NCI-H446 (cell line): ENCODE measurements around the gene RPS29.
A peak's percentile ranks its signal among the peaks of the same experiment; 100 is the strongest.
"Not testable (repeated sequence)": the region's sequence is repeated elsewhere in the genome, so short reads cannot be mapped to it uniquely, and the experiment has no call there.

ENCODE experiments used
- DNase-seq, 2 experiments: peaks; one replicate each; lab custom pipeline; 2025; lab: John Stamatoyannopoulos, UW

RPS29 gene

DNA sequence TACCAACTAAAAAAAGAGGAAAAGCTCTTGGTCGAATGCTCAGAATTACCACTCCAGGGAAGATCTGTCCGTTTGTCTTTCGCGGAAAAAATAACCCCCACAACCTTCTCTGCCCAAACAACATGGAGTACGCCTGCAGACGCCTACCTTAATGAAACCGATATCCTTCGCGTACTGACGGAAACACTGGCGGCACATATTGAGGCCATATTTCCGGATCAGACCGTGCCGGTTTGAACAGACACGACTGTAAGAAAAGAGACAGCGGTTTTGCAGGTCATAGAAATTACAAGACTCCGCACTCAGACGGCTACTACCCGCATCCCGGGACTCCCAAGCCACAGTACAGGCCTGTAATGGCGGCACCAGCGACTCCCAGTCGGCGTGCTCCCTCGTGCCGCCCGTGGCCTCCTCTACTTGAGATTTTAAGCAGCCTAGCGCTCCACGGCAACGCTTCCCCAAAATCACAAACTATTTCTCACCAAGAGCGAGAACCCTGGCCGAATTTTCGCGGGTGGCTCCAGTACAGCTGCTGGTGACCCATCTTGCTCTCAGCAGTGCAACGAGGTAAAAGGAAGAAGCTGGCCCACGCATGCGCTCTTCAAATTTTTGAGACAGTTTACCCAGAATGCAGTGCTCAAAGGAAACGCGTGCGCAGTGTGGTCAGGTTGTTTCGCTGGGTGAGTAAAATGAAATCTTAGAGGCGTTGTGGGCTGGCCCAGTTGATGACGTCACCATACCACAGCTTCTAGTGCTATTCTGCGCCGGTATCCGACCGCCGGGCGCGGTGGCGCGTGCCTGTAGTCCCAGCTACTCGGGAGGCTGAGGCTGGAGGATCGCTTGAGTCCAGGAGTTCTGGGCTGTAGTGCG is at the start of gene RPS29:
TSS of gene RPS29 (minus strand) at position 578 of the 870 bp plus-strand sequence. CDS start at position 544, 34 bp downstream.
- DNase-seq, result peak; percentile 99

DNA sequence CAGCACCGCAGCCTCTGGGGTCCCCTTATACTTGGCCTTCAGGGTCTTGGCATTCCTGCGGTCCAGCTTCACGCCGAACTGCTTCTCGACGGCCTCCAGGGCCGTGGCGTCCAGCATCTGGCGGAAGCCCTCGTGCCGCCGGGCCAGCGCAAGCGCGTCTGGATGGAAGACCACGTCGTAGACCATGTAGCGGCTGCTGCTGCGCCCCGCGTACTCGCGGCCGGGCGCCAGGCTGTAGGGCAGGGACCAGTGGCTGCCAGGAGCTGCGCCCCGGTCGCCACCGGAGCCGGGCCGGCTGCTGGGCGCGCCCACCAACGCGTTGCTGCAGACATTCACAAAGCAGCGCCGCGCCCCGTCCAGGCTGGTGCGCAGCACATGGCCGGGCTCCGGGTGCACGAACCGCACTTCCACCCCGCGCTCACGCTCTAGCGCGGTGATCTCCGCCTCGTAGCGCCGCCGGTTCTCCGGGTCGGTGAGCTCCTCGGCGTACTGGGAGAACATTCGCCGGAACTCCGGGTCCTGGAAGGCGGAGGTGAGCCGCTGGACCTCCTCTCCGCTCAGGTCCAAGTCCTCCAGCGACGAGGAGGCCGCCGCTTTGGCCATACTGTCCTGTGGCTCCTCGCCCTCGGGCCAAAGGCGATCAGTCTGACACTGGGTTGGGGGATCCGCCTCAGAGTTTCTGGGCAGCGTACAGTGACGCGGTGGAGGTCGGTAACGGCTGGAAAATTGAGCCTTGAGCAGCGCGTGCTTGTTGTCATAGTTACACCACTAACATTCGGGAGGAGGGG is 48.6 kb upstream of the RPS29 start, which contains the start of gene DNAAF2:
TSS of gene DNAAF2 (minus strand) at position 698 of the 788 bp plus-strand sequence. CDS start at position 603, 95 bp downstream.
- DNase-seq, result peak in 1 of 2 experiments; percentile 57

DNA sequence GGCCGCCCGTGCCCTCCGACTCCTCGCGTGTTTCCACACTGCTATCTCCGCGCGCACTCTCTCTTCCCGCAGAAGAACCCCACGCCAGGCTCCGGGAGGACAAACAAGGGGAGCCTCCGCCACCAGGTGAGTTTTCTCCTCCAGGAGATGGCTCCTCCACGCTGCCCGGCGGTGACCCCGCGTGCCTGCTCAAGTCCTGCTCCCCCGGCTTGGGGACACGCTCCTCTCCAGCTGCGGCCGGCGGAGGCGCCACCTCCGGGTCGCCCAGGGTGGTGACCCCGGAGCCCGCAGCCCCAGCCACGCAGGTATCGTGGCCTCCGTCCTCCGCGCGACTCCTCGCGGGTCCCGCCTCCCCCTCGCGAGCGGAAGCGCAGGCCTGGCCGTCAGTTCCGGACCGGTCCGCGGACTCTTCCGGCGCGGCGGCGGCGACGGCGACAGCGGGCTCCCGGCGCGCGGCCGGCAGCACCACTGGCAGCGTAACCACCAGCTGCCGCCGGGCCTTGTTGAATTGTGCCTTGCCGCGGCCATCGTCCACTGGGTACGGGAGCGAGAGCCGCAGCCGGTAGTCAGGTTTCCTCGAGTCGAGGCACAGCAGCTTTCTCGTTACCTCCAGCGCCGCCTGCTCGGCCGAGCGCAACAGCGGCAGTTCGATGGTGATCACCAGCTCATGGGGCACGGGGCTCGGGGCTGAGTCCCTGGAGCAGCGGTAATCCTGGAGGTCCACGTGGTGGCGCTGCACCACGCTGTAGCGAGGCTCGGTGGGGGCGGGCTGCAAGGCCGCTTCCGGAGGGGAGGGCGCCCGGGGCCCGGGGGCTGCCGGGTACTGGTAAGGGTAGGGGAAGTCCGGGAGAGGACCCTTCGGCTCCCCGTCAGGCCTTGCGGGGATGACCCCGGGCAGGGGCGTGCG is 47.7 kb upstream of the RPS29 start:
- peak; percentile 92 to 95 for DNase-seq

DNA sequence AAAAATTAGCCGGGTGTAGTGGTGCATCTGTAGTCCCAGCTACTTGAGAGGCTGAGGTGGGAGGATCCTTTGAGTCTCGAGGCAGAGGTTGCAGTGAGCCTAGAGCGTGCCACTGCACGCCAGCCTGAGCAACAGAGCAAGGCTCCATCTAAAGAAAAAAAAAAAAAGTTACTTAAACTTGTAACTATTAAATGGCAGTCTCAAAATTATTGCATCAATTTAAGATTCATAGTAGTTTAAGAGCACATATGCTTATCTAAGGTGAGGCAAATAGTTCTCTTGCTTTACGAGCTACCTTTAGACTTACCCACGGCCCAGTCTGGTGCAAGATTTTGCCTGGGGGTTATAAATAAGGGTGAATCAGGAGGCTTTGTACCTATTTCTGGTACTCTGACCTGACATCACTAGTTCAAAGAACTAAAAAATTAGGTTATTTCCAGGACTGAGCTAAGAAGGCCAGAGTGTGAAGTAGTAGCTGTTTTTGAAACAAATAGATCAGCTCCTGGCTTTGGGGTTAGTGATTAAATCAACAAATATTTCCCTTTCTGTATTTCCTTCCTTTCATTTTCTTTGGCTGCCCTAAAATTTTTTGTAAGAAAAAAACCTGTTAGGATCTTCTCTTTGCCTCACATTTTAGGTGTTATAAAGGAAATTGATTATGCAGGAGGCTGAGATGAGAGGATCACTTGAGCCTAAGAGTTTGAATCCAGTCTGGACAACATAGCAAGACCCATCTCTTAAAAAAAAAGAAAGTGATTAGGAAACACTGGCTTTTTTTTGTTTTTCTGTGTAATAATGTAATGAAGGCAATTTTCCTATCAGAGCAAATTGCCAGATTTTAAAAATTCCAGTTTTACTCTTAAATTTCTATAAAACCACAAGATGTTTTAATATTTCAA is 38.0 kb upstream of the RPS29 start:
- DNase-seq, result no peak

DNA sequence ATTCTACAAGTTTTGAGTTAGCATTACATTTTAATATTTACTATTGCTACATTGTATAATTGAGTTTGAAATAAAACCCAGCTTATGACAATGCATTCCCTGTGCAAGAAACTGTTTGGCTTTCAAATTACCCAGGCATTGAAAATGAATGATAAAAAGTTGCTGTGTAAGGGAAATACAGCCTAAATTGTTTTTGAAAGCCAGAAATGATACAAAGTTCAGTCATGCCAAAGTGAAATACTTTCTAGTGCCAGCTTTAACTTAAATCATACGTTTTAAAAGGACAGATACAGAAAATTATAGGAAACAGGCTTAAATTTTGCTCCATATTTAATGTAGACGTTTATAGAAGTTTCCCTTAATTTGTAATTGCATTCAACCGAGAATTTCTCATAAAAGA is 37.2 kb upstream of the RPS29 start:
- no peak for DNase-seq

DNA sequence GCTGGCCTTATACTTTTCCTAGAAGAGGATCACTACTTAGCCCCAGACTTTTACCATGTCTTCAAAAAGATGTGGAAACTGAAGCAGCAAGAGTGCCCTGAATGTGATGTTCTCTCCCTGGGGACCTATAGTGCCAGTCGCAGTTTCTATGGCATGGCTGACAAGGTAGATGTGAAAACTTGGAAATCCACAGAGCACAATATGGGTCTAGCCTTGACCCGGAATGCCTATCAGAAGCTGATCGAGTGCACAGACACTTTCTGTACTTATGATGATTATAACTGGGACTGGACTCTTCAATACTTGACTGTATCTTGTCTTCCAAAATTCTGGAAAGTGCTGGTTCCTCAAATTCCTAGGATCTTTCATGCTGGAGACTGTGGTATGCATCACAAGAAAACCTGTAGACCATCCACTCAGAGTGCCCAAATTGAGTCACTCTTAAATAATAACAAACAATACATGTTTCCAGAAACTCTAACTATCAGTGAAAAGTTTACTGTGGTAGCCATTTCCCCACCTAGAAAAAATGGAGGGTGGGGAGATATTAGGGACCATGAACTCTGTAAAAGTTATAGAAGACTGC is 35.9 kb upstream of the RPS29 start:
- DNase-seq, result no peak

DNA sequence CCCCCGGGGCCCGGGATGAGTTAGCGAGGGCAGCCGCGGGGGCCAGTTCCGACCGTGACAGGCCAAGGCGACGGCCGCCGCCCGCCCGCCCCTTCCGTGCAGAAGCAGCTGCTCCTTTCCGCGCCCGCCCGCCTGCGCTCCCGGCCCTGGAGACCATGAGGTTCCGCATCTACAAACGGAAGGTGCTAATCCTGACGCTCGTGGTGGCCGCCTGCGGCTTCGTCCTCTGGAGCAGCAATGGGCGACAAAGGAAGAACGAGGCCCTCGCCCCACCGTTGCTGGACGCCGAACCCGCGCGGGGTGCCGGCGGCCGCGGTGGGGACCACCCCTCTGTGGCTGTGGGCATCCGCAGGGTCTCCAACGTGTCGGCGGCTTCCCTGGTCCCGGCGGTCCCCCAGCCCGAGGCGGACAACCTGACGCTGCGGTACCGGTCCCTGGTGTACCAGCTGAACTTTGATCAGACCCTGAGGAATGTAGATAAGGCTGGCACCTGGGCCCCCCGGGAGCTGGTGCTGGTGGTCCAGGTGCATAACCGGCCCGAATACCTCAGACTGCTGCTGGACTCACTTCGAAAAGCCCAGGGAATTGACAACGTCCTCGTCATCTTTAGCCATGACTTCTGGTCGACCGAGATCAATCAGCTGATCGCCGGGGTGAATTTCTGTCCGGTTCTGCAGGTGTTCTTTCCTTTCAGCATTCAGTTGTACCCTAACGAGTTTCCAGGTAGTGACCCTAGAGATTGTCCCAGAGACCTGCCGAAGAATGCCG is 35.1 kb upstream of the RPS29 start:
- peak in 1 of 2 experiments; percentile 66 for DNase-seq

DNA sequence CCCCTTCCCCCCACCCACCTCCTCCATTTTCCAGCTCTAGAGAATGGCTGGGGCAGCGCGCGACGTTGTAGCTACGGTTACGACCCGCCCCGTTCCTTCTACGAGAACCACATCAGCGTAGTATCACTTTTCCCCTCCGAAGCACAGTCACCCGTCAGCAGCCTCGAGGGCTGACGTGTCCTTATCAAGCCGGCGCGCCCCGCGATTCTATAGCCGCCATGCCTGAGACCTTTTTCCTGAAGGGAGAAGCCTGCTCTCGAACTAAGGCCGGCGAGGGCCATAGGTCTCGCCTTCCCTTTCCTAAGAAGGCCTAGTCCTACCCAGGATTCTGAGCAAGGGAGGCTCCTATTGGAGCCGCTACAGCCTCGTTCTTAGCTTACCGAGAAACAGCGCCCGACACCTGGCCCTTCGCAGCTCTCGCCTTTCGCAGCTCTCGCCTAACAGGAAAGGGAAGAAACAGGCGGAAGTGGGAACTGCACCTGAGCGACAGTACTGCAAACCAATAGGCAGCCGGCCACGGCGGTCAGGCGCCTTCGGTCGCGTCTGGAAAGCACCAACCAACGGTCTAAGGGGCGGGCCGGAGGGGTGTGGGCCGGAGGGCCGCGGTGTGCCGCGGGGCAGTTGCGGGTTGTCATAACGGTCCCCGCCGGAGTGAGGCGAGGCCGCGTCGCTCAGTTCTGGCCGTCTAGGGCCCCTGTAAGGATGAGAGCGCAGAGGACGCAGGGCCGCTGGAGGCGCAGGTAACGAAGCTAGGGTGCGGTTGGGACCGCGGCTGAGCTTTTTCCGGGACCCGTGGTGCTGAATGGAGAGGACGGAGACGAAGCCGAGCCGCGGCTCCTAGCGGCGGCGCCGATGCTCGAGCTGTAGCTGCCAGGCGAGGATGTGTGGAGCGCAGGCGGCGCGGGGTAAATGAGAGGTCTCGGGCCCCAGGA is 34.3 kb upstream of the RPS29 start, which contains the start of the genes MGAT2 and RPL36AL:
TSS of gene MGAT2 (plus strand) at position 618 of the 932 bp plus-strand sequence. CDS start 470 bp downstream, outside the sequence.
TSS of gene RPL36AL (minus strand) at position 445 of the 932 bp plus-strand sequence. CDS start 1,522 bp downstream, outside the sequence.
- DNase-seq, result peak; percentile 91 to 96

DNA sequence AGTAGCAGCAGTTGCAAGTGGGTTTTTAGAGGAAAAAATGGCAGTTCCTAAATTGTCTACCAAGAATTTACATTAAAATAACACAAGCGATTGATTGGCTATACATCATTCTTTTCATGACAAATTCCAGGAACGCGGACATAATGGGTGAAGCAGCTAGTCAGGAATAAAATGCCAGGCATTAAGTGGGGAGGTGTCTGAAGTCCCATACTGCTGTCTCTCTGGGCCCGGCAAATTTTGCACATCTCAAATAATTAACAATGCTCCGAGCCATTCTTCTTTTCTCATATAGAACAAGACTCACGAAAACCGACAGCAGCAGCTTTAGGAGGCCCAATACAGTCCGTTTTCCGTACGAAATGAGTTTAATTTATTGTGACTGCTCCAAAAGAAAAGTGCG is 33.5 kb upstream of the RPS29 start:
- no peak for DNase-seq

DNA sequence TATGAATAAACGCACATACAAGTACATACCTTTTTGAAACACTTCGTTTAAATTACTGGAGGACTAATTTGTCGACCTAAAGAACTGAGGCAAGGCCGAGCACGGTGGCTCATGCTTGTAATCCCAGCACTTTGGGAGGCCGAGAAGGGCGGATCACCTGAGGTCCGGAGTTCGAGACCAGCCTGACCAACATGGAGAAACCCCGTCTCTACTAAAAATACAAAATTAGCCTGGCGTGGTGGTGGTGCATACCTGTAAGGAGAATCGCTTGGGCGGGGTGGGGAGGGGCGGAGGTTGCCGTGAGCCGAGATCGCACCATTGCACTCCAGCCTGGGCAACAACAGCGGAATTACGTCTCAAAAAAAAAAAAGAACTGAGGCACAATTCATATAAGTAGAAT is 33.1 kb upstream of the RPS29 start:
- not testable (repeated sequence) for DNase-seq

DNA sequence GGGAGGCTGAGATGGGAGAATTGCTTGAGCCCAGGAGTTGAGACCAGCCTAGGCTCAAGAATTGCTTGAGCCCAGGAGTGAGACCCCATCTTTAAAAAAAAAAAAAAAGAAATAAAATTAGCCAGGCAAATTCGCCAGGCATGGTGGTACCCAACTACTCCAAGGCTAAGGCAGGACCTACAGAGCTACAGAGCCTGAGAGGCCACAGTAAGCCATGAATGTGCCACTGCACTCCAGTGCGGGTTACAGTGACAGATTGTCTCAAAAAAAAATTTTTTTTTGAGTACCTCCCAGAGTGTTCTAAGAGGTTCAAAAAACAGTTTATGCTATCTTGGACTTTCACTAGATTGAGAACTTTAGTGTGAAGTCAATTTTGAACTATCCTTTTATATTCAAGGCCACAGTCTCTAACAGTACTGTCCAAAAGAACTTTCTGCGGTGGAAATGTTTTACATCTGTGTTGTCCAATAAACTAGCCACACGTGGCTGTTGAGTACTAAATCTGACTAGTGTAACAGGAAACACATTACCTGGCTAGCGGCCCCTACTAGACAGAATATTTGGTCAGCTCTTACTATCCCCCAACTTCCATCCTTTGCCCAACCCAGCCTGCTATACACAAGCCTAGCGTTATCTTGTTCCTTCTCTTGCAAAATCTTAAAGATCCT is 31.8 kb upstream of the RPS29 start:
- DNase-seq, result no peak

DNA sequence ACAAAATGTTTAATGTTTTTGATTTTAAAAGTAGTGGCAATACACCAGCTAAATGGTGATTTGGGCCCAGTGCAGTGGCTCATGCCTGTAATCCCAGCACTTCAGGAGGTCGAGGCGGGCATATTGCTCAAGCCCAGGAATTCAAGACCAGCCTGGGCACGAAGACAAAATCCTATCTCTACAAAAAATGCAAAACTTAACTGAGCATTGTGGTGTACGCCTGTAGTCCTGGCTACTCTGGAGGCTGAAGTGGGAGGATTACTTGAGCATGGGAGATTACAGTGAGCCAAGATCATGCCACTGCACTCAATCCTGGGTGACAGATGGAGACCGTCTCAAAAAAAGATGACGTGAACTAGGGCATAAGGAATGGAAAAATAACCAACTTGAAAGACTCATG is 29.6 kb upstream of the RPS29 start:
- peak in 1 of 2 experiments; percentile 44 for DNase-seq

DNA sequence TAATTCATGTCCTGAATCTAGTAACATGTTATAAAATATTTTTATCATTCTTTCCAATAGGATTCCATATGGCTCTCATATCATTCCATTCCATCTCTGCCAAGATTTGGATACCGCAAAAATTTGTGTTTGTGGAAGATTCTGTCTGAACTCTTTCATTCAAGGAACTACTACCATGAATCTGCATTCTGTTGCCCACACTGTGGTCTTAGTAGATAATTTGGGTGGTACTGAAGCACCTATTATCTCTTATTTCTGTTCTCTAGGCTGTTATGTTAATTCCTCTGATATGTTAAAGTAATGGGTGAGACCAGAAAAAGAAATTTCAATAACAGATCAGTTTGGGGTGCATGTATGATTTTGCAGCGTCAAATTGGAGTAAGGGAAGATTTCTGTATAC is 28.0 kb upstream of the RPS29 start:
- no peak for DNase-seq

DNA sequence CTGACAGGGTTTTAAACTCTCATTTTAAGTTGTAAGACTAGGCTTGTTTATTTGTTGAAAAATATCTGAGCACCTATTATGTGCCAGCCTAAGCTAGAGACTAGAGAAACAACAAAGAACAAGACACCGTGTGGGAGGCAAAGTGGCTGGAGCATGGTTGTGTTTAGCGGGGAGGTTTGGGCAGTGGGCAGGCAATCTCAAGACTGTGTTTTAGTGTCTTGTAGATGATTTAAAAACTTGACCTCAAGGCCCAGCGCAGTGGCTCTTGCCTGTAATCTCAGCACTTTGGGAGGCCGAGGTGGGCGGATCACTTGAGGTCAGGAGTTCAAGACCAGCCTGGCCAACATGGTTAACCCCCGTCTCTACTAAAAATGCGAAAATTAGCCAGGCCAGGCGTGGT is 26.5 kb upstream of the RPS29 start:
- DNase-seq, result no peak

DNA sequence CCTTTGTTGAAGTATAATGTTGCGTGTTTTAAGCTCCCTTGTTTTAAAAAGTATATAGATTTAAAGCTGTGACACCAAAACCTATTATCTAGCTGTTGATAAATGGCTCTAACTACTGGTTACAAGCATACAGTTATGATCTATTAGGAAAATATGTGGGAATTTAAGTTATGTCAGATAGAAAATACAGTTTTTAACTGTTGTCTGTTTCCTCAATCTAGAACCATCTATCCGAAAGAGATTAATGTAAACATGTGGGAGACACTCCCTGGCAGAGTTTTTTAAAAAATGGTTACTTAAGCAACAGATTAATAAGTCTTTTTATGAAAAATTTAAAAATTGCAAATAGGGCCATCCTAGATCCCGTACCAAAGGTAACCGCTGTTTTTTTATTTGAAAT is 26.1 kb upstream of the RPS29 start:
- DNase-seq, result no peak

DNA sequence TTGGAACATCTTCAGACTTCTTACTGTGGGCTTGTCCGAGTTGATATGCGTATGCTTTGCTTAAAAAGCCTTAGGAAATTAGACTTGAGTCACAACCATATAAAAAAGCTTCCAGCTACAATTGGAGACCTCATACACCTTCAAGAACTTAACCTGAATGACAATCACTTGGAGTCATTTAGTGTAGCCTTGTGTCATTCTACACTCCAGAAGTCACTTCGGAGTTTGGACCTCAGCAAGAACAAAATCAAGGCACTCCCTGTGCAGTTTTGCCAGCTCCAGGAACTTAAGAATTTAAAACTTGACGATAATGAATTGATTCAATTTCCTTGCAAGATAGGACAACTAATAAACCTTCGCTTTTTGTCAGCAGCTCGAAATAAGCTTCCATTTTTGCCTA is 21.4 kb upstream of the RPS29 start:
- no peak for DNase-seq

DNA sequence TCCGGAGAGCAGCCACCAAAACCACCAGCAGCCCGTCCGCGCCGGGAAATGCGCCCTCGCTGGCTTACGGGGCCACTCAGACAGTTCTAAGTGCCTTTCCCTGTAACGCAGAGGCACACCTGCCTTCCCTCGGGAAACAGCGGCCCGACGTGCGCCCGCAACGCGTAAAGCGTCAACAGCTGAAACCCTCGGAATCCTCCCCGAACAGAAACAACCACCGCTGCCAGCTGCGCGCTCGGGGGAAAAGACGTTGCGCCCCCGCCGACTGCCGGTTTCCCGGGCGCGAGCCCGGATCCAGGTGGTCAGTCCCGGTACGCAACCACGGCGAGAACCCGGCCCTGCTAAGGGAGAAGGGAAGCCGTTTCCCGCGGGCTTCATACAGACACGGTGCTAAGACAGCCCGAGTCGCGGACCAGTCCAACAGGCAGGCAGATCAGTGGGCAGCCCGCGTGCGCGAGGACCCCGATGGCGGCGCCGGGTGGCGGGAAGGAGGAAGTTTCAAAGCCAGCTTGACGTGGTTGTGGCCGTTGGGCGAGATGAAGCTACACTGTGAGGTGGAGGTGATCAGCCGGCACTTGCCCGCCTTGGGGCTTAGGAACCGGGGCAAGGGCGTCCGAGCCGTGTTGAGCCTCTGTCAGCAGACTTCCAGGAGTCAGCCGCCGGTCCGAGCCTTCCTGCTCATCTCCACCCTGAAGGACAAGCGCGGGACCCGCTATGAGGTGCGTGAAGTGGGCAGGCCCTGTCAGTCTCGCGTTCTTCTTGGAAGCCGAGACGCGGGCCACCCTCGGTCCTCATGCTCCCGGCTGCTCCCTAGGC is 12.5 kb upstream of the RPS29 start, which contains the start of gene LRR1:
TSS of gene LRR1 (plus strand) at position 456 of the 816 bp plus-strand sequence. CDS start at position 537, 81 bp downstream.
- peak; percentile 71 to 83 for DNase-seq
